ENCODE data around the gene SEC14L5.

The SEC14L5 gene

GRCh38 chr16:4922721-4923342 lies 35.3 kb upstream of the SEC14L5 start:
- TF ChIP-seq, protein P1, sequence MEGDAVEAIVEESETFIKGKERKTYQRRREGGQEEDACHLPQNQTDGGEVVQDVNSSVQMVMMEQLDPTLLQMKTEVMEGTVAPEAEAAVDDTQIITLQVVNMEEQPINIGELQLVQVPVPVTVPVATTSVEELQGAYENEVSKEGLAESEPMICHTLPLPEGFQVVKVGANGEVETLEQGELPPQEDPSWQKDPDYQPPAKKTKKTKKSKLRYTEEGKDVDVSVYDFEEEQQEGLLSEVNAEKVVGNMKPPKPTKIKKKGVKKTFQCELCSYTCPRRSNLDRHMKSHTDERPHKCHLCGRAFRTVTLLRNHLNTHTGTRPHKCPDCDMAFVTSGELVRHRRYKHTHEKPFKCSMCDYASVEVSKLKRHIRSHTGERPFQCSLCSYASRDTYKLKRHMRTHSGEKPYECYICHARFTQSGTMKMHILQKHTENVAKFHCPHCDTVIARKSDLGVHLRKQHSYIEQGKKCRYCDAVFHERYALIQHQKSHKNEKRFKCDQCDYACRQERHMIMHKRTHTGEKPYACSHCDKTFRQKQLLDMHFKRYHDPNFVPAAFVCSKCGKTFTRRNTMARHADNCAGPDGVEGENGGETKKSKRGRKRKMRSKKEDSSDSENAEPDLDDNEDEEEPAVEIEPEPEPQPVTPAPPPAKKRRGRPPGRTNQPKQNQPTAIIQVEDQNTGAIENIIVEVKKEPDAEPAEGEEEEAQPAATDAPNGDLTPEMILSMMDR (IDR thresholded peaks at IDR 0.05; ENCODE audit: control insufficient read depth, insufficient read depth, low read depth, low read length, missing control alignments) = no peak
- DNase-seq (ENCODE audit: low read depth) = no peak
- no peak overlapping the region for H3K4me3 ChIP-seq (ENCODE audit: control insufficient read depth, low read depth, low read length)

DNA sequence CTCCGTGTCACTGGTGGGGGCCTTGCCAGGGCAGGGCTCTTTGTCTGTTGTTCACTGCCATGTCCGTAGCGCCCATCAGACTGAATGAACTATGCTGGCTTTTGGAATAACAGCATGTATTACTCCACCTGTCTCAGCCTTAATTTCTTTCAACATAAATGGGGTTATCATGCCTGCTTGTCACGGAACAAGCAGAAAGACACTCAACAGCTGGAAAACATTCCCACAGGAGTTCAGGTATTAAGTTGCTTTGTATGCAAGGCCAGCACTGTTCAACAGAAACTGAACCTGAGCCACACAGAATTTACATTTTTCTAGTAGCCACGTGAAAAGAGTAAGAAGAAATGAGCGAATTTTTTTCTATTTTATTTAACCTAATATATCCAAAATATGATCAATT lies 34.3 kb upstream of the SEC14L5 start:
- TF ChIP-seq, protein P1 (IDR thresholded peaks at IDR 0.05; ENCODE audit: control insufficient read depth, insufficient read depth, low read depth, low read length, missing control alignments) = no peak
- no peak for DNase-seq (ENCODE audit: low read depth)
- no peak overlapping the region for H3K4me3 ChIP-seq (ENCODE audit: control insufficient read depth, low read depth, low read length)

GRCh38 chr16:4924593-4925292 lies 33.4 kb upstream of the SEC14L5 start:
- TF ChIP-seq, protein P1 (IDR thresholded peaks at IDR 0.05; ENCODE audit: control insufficient read depth, insufficient read depth, low read depth, low read length, missing control alignments) = no peak
- no peak for DNase-seq (ENCODE audit: low read depth)
- no peak overlapping the region for H3K4me3 ChIP-seq (ENCODE audit: control insufficient read depth, low read depth, low read length)

- no peak overlapping the region for H3K4me3 ChIP-seq (ENCODE audit: control insufficient read depth, low read depth, low read length)
- no peak for DNase-seq (ENCODE audit: low read depth)
- TF ChIP-seq, protein P1 (IDR thresholded peaks at IDR 0.05; ENCODE audit: control insufficient read depth, insufficient read depth, low read depth, low read length, missing control alignments) = no peak
These were observed 32.9 kb upstream of the SEC14L5 start for GRCh38 chr16:4925293-4925607.

GRCh38 chr16:4925791-4926190 lies 32.3 kb upstream of the SEC14L5 start:
- TF ChIP-seq, protein P1 (IDR thresholded peaks at IDR 0.05; ENCODE audit: control insufficient read depth, insufficient read depth, low read depth, low read length, missing control alignments) = no peak
- DNase-seq (ENCODE audit: low read depth) = no peak
- H3K4me3 ChIP-seq (ENCODE audit: control insufficient read depth, low read depth, low read length) = no peak overlapping the region

GRCh38 chr16:4926928-4927327 lies 31.2 kb upstream of the SEC14L5 start:
- DNase-seq (ENCODE audit: low read depth) = no peak
- TF ChIP-seq, protein P1 (IDR thresholded peaks at IDR 0.05; ENCODE audit: control insufficient read depth, insufficient read depth, low read depth, low read length, missing control alignments) = no peak
- no peak overlapping the region for H3K4me3 ChIP-seq (ENCODE audit: control insufficient read depth, low read depth, low read length)

Measured in AG09309 (cell line).